GM19238 (cell line): ENCODE results near the gene DDRGK1.
A peak's percentile ranks its signal among the peaks of the same experiment; 100 is the strongest.
"Not testable (repeated sequence)": the region's sequence is repeated elsewhere in the genome, so short reads cannot be mapped to it uniquely, and the experiment has no call there.

Experiments used
- DNase-seq: peaks from one replicate; pipeline ENCODE4 v3.0.0; 2011; ENCODE audit warnings: low spot score; ENCODE audit not compliant: insufficient read length

DDRGK1 gene

DNA sequence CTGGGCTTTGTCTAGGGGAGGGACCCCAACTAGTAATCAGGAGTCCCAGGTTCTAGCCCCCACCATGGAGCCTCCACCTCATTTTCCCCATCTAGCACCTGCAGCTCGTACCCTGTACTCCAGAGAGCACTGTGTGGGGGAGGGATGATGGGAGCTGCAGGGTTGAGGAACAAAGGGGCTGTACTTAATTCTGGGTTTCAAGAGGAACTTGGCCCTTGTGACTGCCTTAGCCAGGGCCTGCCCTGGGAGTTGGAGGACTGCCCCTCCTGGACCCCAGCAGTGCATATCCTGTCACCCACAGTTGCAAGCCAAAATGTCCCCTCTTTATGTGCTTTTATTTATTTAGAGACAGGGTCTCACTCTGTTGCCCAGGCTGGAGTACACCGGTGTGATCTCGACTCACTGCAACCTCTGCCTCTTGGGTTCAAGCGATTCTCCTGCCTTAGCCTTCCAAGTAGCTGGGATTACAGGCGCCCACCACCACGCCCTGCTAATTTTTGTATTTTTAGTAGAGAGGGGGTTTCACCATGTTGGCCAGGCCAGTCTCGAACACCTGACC, 11.0 kb upstream of the DDRGK1 start:
- not testable (repeated sequence) for DNase-seq

DNA sequence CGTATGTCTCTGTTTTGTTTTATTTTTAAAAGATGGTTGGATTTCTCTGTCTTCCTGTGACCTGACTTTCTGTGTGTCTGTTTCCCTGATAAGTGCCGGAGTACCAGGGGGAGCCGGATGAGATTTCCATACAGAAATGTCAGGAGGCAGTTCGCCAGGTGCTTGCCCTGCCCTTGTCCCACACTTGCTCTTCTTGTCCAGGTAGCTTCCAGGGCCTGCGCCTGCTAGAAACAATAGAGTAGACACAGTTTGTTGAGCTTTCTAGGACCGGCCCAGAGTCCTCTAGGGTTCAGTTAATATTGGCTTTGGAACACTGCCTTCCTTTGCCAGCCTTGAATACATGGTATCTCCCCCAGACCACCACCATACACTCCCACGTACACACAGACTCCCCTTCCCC, 8.7 kb upstream of the DDRGK1 start:
- DNase-seq = no peak

DNA sequence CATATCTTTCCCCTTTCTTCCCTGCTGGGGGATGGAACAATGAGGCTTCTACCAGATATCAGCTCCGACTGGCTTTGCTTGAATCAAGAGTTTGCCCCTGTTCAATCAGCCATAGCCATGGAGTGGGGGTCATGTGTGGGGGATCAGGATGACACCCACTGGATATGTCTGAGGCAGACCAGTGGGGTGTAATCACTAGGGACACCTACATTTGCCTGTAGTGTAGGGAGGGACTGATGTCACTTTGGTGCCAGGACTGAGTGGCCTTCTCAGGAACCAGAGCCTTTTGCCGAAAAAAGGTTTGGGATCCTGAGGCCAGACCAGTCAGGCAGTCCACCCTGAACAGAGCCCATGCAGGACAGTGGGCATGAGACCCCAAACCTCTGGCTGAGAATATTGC, 5.9 kb upstream of the DDRGK1 start:
- no peak for DNase-seq

DNA sequence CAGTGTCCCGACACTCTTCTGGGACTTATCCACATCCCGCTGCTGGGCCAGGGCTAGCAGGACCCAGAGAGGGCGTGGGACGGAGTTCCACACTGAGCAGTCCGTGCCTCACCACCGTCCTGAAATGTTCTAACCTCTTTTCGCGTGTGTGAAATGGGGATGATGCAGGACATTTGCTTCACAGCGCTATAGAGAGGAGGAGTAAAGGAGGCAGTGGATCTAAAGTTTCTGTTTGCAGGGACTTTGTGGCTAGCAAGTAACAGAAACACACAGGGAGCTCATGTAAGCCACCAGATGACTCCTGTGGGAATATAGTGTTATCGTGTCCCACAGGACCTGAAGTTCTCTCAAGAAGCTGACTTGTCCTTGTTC, 5.5 kb upstream of the DDRGK1 start:
- DNase-seq = no peak

DNA sequence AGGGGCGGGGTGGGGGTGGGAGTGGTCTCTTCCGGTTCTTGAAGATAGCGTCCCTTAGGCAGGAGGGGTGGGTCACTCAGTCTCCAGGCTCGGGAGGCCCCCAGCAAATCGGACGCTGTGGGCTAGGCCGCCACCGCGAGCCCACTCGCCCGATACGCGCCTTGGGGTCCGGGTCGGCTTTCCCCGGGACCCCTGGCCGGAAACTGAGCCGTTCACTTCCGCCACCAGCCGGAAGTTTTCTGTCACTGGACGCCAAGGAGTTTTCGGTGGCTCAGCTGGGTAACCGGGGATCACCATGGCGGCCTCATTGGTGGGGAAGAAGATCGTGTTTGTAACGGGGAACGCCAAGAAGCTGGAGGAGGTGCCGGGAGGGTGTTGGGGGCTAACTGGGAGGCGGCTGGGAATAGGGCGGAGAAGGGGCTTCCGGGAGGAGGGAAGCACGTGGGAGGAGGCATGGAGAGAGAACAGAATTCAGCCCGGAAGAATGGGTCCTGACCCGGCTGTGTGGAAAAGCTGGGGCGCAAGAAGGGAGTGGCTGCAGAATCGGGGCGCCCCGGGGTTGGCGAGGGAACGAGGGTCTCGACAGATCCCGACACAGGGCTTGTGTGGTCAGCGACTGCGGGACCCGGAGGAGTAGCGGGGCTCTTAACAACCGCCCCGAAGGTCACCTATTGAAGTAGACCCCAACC, 4.9 kb upstream of the DDRGK1 start, which contains the start of gene ITPA:
Gene ITPA, plus strand, starts transcription at position 242 of the 689 bp plus-strand sequence. Its CDS starts 54 bp downstream, at position 296.
- DNase-seq = peak; percentile 74

DNA sequence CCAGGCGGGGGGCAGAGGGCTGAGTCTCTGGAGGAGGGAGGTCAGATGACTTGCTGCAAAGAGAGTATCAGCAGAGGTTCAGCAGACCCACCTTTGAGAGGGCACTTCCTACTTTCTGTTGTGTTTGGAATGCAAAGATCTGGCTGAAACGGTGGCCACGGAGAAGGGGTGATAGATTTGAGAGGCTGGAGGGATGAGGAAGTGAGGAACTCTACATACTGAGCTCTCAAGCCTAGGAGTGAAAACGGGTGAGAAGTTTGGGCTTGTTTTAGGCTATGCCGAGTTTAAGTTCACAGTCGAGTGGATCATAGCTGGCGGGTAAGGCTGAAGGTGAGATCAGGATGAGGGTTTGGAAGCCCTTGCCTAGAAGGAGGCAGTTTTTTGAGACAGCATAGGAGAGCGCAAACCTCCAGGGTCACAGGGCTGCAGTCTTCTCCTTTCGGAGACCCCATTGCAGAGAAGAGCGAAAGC, 4.3 kb upstream of the DDRGK1 start:
- no peak for DNase-seq

DNA sequence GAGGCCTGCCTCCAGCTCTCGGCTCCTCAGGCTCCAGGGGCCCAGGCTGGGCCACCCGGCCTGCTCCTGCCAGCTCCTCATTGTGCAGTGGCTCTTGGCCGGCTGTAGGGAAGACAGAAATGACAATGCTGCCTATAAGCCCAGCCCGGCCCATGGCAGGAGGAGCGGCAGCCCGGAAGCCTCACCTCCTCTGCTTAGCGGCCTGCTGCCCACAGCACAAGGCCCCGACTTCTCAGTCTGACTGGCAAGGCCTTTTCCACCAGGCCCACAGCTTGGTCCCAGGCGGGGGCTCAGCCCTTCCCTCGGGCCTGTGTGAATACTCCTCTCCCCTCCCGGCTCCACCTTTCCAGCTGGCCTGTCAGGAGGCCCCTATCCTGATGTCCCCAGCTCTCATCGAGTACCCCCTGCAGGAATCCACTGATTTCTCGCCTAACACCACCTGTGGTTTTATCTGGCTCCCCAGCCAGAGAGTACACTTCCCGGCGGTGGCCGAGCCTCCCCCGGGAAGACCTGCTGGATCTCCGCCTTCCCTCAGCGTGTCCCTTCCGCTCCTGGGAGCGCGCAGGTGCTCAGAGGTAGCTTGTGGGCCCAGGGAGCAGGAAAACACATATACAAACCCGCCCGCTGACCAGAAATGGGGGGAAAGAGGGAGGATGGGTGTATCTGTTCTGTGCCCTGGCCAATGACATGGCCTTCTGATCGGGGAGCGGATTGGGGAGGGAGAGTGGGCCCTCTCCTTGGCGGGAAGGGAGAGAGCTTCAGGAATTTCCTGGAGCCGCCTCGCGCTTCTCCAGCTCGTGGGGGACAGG, 963 bp downstream of the DDRGK1 start:
- DNase-seq = peak; percentile 32

DNA sequence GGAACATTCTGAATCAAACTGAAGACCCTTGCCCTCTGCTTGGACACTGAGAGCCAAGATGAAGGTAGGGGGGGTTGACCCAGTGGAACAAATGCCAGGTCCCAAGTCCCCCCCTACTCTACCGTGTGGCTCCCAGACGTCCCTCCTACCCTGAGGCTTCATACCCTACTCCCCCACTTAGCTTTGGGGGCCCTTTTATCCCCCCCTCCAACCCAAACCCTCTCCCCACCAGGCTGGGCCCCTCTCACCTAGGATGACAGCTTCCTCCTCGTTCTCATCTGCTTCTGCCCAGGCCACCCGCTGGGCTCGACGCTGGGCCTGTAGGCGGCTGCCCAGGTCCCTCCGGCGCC, 1.5 kb downstream of the DDRGK1 start:
- DNase-seq = no peak

DNA sequence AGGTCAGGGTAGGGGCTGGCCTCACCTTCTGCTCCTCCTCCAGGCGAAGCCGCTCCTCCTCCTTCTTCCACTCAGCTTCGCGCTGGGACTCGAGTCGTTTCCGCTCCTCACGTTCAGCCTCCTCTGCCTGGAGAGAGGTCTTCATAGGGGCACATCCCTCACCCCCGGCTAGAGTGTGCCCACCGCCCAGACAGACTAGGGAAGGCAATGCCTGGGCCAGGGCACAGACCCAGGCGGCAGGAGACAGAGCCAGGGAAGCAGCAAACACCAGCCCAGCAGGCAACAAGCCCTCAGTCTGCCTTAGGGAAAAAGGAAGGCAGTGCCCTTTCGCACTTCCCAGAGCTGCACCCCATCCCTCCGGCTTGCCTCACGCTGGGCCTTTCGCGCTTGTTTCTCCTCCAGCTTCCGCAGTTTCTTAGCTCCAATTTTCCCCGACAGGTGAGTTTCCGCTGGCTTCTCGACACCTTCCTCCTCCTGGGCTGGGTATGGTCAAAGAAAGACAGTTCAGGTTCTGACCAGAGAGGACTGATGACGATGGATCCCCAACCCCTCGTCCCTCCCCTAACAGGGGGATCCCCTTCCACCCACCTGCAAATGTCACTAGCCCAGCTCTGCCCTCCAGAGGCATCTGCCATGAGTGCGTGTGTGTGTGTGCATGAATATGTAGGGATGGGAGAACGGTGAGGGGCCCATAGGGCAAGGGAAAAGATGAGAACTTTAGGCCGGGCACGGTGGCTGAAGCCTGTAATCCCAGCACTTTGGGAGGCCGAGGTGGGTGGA, 4.3 kb downstream of the DDRGK1 start:
- DNase-seq = no peak

DNA sequence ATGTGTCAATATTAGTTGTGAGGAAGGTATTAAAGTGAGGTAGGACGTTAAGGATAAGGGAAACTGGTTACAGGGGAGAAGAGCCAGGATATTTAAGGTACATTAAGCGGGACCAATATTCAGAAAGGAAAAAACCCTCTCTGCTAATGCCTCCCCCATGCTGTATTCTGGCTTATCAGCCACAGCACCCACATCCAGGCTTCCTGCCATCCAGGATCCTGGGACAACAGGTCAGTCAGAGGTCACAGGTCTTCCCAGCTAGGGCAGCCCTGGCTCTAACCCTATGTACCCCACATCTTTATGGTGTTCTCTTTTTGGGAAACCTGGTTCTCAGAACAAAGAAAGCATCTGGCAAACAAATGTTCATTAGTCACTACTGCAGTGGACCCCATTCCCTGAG, 5.3 kb downstream of the DDRGK1 start:
- DNase-seq = no peak

DNA sequence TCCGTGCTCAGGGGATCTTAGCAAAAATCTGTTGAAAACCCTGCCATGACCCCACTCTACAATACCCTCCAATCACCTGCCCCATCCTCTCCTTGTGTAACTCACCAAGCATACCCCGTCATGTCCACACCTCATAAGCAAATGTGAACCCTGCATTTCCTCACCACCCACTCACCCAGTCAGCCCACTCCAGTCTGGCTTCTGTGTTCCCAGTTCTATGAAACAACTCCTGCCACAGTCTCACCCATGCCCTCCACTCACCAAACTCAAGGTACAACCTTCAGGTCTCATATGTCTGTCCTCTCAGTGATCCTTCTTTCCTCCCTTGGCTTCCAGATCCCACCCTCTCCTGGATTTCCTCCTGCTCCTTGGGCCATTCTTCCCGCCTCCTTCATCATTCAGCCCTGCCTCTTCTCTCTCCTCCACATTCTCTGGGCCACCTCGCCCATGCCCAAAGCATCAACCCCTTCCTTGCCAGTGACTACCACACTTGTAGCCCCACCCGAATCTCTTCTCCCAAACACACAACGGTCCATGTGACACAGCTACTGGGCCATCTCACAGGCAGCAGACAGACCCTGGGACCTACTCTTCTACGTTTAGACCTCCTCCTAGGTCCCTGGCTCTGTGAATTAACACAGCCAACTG, 8.8 kb downstream of the DDRGK1 start:
- DNase-seq = no peak

DNA sequence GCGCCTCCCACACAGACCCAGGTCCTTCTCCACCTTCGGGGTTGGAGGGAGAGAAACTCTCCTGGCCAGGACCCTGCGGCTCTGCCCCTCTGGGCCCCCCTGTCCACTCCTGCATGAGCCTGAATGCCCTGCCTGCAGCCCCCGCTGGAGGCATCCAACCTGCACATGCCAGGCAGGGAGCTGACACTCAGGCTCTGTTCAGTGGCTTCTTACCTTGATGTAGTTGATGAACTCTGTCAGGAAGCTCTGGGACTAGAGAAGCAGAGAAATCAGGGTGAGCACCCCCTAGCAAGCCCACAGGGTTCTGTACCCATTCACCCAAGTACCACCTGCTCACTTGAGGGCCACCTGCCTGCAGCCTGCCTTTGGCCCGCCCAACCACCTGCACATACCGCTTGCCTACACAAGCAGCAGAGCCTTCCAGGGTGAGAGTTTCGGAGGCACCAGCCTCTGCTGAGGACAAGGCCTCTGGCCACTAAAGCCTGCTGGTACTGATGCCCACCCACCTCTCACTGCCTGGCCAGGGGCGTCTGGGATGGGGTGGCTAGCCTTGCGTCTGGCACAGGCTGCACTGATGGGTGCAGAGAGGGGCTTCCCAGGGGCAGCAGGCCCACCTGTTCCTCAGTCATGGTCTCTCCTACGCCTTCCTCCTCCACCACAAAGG, 9.7 kb downstream of the DDRGK1 start:
- DNase-seq = no peak

DNA sequence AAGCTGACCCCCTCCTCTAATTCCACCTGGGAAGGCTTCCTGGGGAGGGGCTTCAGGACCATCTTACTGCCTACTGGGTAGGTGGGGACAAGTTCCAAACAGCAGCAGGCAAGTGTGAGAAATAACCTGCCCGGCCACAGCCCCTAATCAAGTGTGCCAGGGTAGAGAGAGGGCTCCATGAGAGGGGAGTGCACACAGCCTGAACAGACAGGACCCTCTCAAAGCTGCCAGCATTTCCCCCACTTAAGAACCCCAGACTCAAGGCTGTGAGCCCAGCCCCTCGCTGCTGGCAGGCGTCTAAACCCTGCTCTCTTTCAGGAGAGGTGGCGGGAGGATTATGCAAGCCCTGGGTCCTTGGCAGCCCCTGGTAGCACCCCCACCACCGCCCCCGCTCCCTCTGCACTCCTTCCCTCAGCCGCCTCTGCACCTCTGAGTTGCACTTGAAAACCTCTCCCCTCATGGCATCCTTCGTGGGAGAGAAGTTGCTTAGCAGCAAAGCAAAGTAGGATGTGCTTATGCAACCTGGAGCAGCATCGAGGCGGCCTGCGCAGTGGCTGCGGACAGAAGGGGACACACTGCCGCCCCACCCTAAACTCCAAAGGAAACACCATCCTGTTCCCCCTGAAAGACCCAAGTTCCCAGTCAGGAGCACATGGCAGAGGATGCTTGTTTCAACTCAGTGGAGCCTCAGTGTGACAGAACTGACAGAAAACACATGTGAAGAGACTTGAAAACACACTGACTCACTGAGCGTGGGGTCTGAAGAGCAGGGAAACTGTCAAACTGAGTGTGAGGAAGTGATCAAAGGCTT, 10.5 kb downstream of the DDRGK1 start:
- DNase-seq = no peak

DNA sequence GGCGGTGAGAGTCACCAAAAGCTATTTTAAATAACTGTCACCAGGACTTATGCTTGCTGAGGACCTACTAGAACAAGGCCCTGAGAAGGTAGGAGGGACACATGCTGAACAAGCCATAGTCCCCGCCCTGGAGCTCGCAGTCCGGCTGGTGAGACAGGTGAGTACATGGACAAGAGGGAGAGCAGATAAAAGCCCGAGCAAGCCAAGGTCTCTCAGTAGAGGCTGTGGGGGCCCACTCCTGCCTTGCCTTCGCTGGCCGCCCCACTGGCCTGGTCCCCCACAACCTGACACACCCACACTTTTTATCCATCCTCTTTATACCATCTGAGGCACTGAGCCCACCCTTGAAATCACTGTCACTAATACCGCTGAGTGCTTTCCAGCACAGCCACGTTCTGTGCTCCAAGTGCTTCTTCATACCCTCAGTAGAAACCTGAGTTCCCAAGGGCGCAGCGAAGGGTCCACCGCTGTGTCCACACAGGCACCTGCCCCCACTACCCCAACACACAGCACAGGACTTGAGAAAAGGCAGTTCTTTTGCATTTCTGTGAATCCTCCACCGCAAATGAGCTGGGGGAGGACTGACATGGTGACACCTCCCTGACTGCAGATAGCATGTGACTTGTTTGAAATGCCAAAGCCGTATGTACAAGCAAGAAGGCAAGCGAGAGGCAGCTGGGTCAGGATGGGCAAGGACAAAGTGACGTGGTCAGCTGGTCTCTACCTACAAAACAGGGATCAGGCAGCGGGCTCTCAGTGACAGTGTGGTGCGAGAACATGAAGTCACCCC, 12.1 kb downstream of the DDRGK1 start:
- DNase-seq = no peak

DNA sequence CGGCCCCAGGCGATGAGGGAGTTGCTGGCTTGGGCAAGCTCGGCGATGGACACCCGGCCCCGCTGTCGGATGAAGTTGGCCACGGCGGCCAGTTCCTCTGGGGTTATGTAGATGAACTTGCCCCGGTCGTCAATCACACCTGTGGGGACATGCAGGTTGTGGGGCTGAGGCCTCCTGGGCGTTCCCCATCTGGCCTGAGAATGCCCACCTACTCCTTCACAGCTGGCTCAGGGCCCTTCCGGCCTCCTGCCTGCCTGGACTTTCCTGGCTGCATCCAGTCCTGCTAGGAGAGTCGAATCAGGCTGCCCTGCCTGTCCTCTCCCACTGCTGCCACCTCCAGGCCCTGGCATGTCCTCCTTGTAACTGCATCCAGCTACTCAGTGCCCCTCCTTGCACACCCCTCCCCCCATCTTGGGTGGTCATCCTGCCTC, 13.8 kb downstream of the DDRGK1 start:
- DNase-seq = no peak

DNA sequence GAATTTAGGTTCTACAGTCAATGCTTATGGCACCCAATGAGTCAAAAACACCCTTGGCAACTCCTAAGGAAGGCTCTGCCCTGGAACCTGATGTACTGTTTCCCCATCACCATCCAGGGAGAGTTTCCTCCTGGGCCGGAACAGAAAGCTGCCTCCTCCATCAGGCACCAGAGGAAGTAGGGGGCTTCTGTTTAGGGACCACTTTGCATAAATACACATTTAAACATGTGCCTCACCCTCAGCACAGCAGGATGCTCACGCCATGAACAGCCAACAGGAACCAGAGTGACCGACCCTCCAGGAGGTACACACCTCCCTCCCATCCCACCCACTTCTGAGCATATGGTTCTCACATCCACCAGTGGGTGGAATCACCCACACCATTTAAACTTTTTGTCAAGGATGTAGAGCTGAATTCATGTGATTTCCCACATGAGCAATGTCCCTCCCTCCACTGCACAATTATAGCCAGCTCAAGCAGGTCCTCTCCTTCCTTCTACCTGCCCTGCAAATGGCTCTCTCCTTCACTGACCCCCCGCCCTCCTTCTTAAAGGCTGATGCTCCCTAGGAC, 14.8 kb downstream of the DDRGK1 start:
- DNase-seq = no peak

DNA sequence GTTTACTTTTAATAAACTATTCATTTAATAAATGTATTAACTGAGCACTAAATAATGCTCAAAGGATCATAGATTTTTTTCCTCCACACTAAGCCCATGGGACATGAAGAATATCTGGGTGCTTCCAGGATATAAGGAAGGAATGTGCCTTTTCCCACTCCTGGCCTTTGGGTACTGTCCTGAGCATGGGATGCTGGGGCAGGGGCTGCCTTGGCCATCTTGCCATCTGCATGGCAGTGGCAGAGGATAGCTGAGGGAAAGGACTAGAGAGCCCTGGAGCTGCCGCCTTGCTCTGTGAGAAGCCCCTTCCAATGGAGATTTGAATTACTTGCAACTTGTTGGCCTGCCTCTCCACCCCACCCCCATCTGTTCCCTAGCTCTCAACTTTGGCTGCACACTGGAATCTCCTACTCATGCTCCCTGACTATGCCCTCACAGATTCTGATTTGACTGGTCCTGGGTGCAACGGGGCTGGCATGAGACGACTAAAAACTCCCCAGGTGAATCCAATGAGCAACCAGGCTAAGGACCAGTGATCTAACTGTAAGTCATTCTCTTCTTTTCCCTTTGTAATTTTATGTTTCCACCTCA, 15.6 kb downstream of the DDRGK1 start:
- DNase-seq = no peak

DNA sequence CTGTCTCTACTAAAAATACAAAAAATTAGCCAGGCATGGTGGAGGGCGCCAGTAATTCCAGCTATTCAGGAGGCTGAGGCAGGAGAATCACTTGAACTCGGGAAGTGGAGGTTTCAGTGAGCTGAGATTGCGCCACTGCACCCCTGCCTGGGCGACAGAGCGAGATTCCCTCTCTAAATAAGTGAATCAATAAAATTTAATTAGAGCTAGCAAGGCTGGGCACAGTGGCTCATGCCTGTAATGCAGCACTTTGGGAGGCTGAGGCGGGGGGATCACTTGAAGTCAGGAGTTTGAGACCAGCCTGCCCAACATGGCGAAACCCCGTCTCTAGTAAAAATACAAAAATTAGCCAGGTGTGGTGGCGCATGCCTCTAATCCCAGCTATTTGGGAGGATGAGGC, 16.6 kb downstream of the DDRGK1 start:
- DNase-seq = not testable (repeated sequence)
